GM12878 (cell line): ENCODE measurements around the gene SIK2. TPM values are rescaled to one million over a fixed set of nuclear protein-coding genes. Genes with fewer than 3 reads are reported as not detected.

Experiments used
- ATAC-seq: fragments of 200-7000 bp; cut with Tn5 transposase; 3 replicates; pipeline ENCODE4 v1.9.1; 2020; ENCODE audit warnings: mild to moderate bottlenecking, moderate library complexity
- BruUV-seq: library from RNA; stranded (reverse); fragments of 400-500 nt; replicated peaks from 2 replicates; lab custom pipeline; 2021; lab: Mats Ljungman, UMichigan
- CTCF ChIA-PET: fragments of 300-600 bp; sonication (Branson Sonifier 250); formaldehyde crosslinking; extraction: SDS; loops from one replicate; lab custom pipeline; 2021; ENCODE audit warnings: inconsistent platforms; lab: Yijun Ruan, JAX
- POLR2A ChIA-PET: fragments of 350-600 bp; formaldehyde crosslinking; extraction: SDS; loops from one replicate; lab custom pipeline; 2021; ENCODE audit warnings: inconsistent platforms; lab: Charles Lee
- RAD21 ChIA-PET: fragments of 300-600 bp; sonication (Branson Sonifier 250); formaldehyde crosslinking; loops from one replicate; lab custom pipeline; 2023; ENCODE audit warnings: antibody characterized with exemption; ENCODE audit not compliant: unreplicated experiment; lab: Charles Lee
- SMC1A ChIA-PET: fragments of 300-600 bp; sonication (Branson Sonifier 250); formaldehyde crosslinking; loops from one replicate; lab custom pipeline; 2023; ENCODE audit not compliant: unreplicated experiment, uncharacterized antibody; lab: Charles Lee
- DNase-seq: peaks from one replicate; pipeline ENCODE4 v3.0.0-alpha.2; 2011; ENCODE audit warnings: low read depth, low spot score
- FAIRE-seq: peaks from 3 replicates; lab custom pipeline; 2011; peaks lifted over from hg19 to GRCh38; lab: Jason Lieb, UNC
- H2AFZ ChIP-seq: 2 replicates; pipeline ENCODE4 v1.6.0; 2011; ENCODE audit warnings: low read depth, low read length, control low read depth; ENCODE audit not compliant: control insufficient read depth
- H3K27ac ChIP-seq: 2 replicates; pipeline ENCODE4 v1.5.1; 2011; ENCODE audit warnings: control low read depth; ENCODE audit not compliant: control insufficient read depth, insufficient read depth
- H3K27me3 ChIP-seq, 2 experiments: replicated peaks in 1 of 2; 2 replicates each; pipeline versions ENCODE4 v1.6.0 to v1.6.1; 2011; ENCODE audit warnings: low read length in 1 of 2; ENCODE audit not compliant: control insufficient read depth in 2 of 2, insufficient read depth in 2 of 2
- H3K36me3 ChIP-seq, 2 experiments: 2 replicates each; pipeline ENCODE4 v1.5.1; 2011; ENCODE audit warnings: low read length in 1 of 2; ENCODE audit not compliant: control insufficient read depth in 2 of 2, insufficient read depth in 2 of 2
- H3K4me1 ChIP-seq: 2 replicates; pipeline ENCODE4 v1.6.1; 2011; ENCODE audit warnings: mild to moderate bottlenecking, low read length, moderate library complexity, mixed read lengths; ENCODE audit not compliant: control insufficient read depth, insufficient read depth
- H3K4me2 ChIP-seq: 2 replicates; pipeline ENCODE4 v1.6.0; 2011; ENCODE audit warnings: control low read depth; ENCODE audit not compliant: control insufficient read depth, insufficient read depth
- H3K4me3 ChIP-seq: fragments of 200-600 bp; sonication (generic); 2 replicates; pipeline ENCODE4 v1.5.1; 2016
- H3K79me2 ChIP-seq: 2 replicates; pipeline ENCODE4 v1.6.0; 2011; ENCODE audit warnings: low read length; ENCODE audit not compliant: control insufficient read depth, insufficient read depth
- H3K9ac ChIP-seq: 2 replicates; pipeline ENCODE4 v1.8.0; 2011; ENCODE audit warnings: low read length, control low read depth, mixed read lengths; ENCODE audit not compliant: control insufficient read depth, insufficient read depth
- H3K9me3 ChIP-seq: replicated peaks from 3 replicates; pipeline ENCODE4 v1.5.1; 2011; ENCODE audit warnings: mild to moderate bottlenecking, low read length; ENCODE audit not compliant: control insufficient read depth, insufficient read depth
- H4K20me1 ChIP-seq: 2 replicates; pipeline ENCODE4 v1.6.0; 2011; ENCODE audit not compliant: control insufficient read depth, insufficient read depth
- BCLAF1 ChIP-seq: fragments of 450-650 bp; IDR thresholded peaks from 2 replicates; pipeline ENCODE4 v1.6.1; 2017; ENCODE audit warnings: antibody characterized with exemption, mild to moderate bottlenecking, moderate library complexity
- FOXM1 ChIP-seq: IDR thresholded peaks from 2 replicates; pipeline ENCODE4 v1.6.1; 2012; ENCODE audit warnings: low read depth, mild to moderate bottlenecking, inconsistent platforms, low read length, moderate library complexity
- GABPA ChIP-seq: IDR thresholded peaks from 2 replicates; pipeline ENCODE4 v1.6.1; 2014; ENCODE audit warnings: antibody characterized with exemption, low read depth, mild to moderate bottlenecking, inconsistent platforms
- IRF4 ChIP-seq: IDR thresholded peaks from 2 replicates; pipeline ENCODE4 v1.6.1; 2011; ENCODE audit warnings: low read depth, low read length
- IRF5 ChIP-seq: fragments of 450-650 bp; IDR thresholded peaks from 2 replicates; pipeline ENCODE4 v1.6.1; 2017; ENCODE audit warnings: borderline replicate concordance
- JUND ChIP-seq: IDR thresholded peaks from 2 replicates; pipeline ENCODE4 v1.6.1; 2012; ENCODE audit warnings: low read depth, mild to moderate bottlenecking, low read length, improper control_type of control experiment, moderate library complexity
- MYB ChIP-seq: fragments of 150-350 bp; IDR thresholded peaks from 2 replicates; pipeline ENCODE4 v1.6.1; 2014; ENCODE audit warnings: mild to moderate bottlenecking, low read depth, low read length, borderline replicate concordance
- NR2F1 ChIP-seq: fragments of 450-650 bp; conservative IDR thresholded peaks from 2 replicates; pipeline ENCODE4 v1.6.1; 2017; ENCODE audit warnings: mild to moderate bottlenecking
- RBBP5 ChIP-seq: fragments of 200-600 bp; sonication (generic); conservative IDR thresholded peaks from 2 replicates; pipeline ENCODE4 v1.6.1; 2016
- RELA ChIP-seq: fragments of 450-650 bp; IDR thresholded peaks from 2 replicates; pipeline ENCODE4 v1.8.0; 2014; ENCODE audit warnings: borderline replicate concordance; ENCODE audit not compliant: partially characterized antibody
- RUNX3 ChIP-seq: IDR thresholded peaks from 2 replicates; pipeline ENCODE4 v1.6.1; 2012; ENCODE audit warnings: low read length, inconsistent platforms
- SIN3A ChIP-seq: IDR thresholded peaks from 2 replicates; pipeline ENCODE4 v1.6.1; 2012; ENCODE audit warnings: low read depth, low read length, improper control_type of control experiment
- SREBF2 ChIP-seq: IDR thresholded peaks from 2 replicates; pipeline ENCODE4 v1.6.1; 2012; ENCODE audit warnings: mild to moderate bottlenecking, low read length
- STAT1 ChIP-seq: fragments of 450-650 bp; conservative IDR thresholded peaks from 2 replicates; pipeline ENCODE4 v1.6.1; 2014; ENCODE audit warnings: antibody characterized with exemption, mild to moderate bottlenecking
- TAF1 ChIP-seq: IDR thresholded peaks from 2 replicates; pipeline ENCODE4 v1.6.1; 2011; ENCODE audit warnings: mild to moderate bottlenecking, low read depth, low read length, borderline replicate concordance
- TARDBP ChIP-seq: IDR thresholded peaks from 2 replicates; pipeline ENCODE4 v1.6.1; 2016; ENCODE audit warnings: borderline replicate concordance
- TBL1XR1 ChIP-seq: IDR thresholded peaks from 2 replicates; pipeline ENCODE4 v1.6.1; 2012; ENCODE audit warnings: low read depth, low read length, improper control_type of control experiment
- TCF12 ChIP-seq: IDR thresholded peaks from 2 replicates; pipeline ENCODE4 v1.6.1; 2011; ENCODE audit warnings: low read depth, mild to moderate bottlenecking, low read length
- WGBS: methylation state at CpG from one replicate; pipeline ENCODE4 v1.1.6; 2016; ENCODE audit warnings: low lambda C conversion rate; ENCODE audit not compliant: insufficient replicate concordance, insufficient coverage; ENCODE audit errors: missing lambda C conversion rate; 5-methylcytosine and 5-hydroxymethylcytosine counted together
- in situ Hi-C: fragments of 300-500 bp; cut with MboI; formaldehyde crosslinking; loops from 9 replicates; pipeline ENCODE4 v1.14.3; 2018; ENCODE audit warnings: mixed read lengths
- intact Hi-C: fragments of 100-400 bp; cut with micrococcal nuclease; formaldehyde crosslinking; loops from one replicate; pipeline ENCODE4 v1.14.2; 2022; ENCODE audit not compliant: unreplicated experiment
- polyA plus RNA-seq, 11 experiments: library from polyadenylated mRNA; depleted of rRNA in 4 of 11; unstranded in 6 of 11; stranded (reverse) in 5 of 11; fragments of >200 nt; fragmentation: Nextera tagmentation in 4 of 11; fragmentation: Illumina TruSeq in 1 of 11; extraction: Ambion mirVana in 4 of 11; extraction: Trizol in 1 of 11; gene quantifications; 1 replicate in 1 of 11; 2 replicates in 10 of 11; pipeline versions ENCODE4 v1.2.1 to v1.2.3, GENCODE V29; 2011 to 2016; ENCODE audit warnings: inconsistent platforms in 2 of 11, missing spikeins in 2 of 11, low read depth in 1 of 11
- total RNA-seq, 4 experiments: library from RNA; depleted of rRNA in 3 of 4; stranded (reverse); fragments of >200 nt in 3 of 4; fragmentation: Illumina TruSeq in 1 of 4; extraction: Trizol in 1 of 4; gene quantifications; 2 replicates each; pipeline versions ENCODE4 v1.2.1 to v1.2.3, GENCODE V29; 2013 to 2021
- TF ChIP-seq, protein P1 (sequence below): fragments of 450-650 bp; IDR thresholded peaks from 2 replicates; pipeline ENCODE4 v1.6.1; 2017; ENCODE audit warnings: mild to moderate bottlenecking, moderate library complexity

SIK2 gene
- total and polyA plus RNA-seq, 10 of the 15 experiments (the other 5 are each of a cell fraction or from before 2014, with no cell fraction given), result 0.97 to 14.2 (median 4.5) TPM

- Histone ChIP-seq H3K4me3 (no peak overlapping the region), H3K36me3 (no peaks in the 10 kb centered on the region), H4K20me1 (no peaks in the 10 kb centered on the region), H3K79me2 (no peaks in the 10 kb centered on the region), H2AFZ (no peak overlapping the region), H3K27me3 (no peaks in the 10 kb centered on the region), H3K4me1 (no peaks in the 10 kb centered on the region), H3K9ac (no peak overlapping the region), H3K4me2 (no peak overlapping the region), H3K27ac (no peak overlapping the region), H3K9me3 (no peaks in the 10 kb centered on the region)
- TF ChIP-seq TAF1 (no peak), RELA (no peak), TCF12 (no peak), JUND (no peak), STAT1 (no peak), RUNX3 (no peak), MYB (no peak), IRF4 (no peak), RBBP5 (no peak), SIN3A (no peak), GABPA (no peak), IRF5 (no peak), NR2F1 (no peak), SREBF2 (no peak), BCLAF1 (no peak), FOXM1 (no peak), TARDBP (no peak), TBL1XR1 (no peak)
- TF ChIP-seq, protein P1, sequence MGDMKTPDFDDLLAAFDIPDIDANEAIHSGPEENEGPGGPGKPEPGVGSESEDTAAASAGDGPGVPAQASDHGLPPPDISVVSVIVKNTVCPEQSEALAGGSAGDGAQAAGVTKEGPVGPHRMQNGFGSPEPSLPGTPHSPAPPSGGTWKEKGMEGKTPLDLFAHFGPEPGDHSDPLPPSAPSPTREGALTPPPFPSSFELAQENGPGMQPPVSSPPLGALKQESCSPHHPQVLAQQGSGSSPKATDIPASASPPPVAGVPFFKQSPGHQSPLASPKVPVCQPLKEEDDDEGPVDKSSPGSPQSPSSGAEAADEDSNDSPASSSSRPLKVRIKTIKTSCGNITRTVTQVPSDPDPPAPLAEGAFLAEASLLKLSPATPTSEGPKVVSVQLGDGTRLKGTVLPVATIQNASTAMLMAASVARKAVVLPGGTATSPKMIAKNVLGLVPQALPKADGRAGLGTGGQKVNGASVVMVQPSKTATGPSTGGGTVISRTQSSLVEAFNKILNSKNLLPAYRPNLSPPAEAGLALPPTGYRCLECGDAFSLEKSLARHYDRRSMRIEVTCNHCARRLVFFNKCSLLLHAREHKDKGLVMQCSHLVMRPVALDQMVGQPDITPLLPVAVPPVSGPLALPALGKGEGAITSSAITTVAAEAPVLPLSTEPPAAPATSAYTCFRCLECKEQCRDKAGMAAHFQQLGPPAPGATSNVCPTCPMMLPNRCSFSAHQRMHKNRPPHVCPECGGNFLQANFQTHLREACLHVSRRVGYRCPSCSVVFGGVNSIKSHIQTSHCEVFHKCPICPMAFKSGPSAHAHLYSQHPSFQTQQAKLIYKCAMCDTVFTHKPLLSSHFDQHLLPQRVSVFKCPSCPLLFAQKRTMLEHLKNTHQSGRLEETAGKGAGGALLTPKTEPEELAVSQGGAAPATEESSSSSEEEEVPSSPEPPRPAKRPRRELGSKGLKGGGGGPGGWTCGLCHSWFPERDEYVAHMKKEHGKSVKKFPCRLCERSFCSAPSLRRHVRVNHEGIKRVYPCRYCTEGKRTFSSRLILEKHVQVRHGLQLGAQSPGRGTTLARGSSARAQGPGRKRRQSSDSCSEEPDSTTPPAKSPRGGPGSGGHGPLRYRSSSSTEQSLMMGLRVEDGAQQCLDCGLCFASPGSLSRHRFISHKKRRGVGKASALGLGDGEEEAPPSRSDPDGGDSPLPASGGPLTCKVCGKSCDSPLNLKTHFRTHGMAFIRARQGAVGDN, result no peak
- SMC1A ChIA-PET, result interaction anchor here (1.6 kb wide), 1 partner anchor 12 kb away, joined by 4 read pairs; no protein-coding TSS in a partner anchor
- RAD21 ChIA-PET, result no interaction called here
- FAIRE-seq, result no peak
- BruUV-seq, result no TSS peak
- intact Hi-C loops (loop anchor here (5.0 kb wide), 1 partner anchor 126 kb away; no protein-coding TSS in a partner anchor), in situ Hi-C loops (no loop called here)
- DNase-seq, result no peak
- 17% methylated on average over 4 of the region's 4 CpGs for WGBS
- no peak for ATAC-seq
- CTCF ChIA-PET, result interaction anchor here (0.8 kb wide), 1 partner anchor 11 kb away, joined by 3 read pairs; no protein-coding TSS in a partner anchor
- POLR2A ChIA-PET, result no interaction called here
Observed at GRCh38 chr11:111577821-111578220, 24.4 kb upstream of the SIK2 start.
